ENCODE data around the gene ABHD6.

Gene ABHD6

GRCh38 chr3:58246148-58247047 lies 8.8 kb downstream of the ABHD6 start:
- Histone ChIP-seq H3K27ac (replicated peaks) (no peak overlapping the region), H3K27me3 (ENCODE audit: insufficient read depth, poor library complexity, severe bottlenecking) (peaks cover 2% of the 10 kb centered on the region), H3K4me3 (replicated peaks; ENCODE audit: insufficient read depth, low read length) (no peak overlapping the region)
- no peak for TF ChIP-seq CTCF (IDR thresholded peaks at IDR 0.05; ENCODE audit: insufficient read depth, low read length)
- TF ChIP-seq SPI1 (IDR thresholded peaks at IDR 0.05; ENCODE audit: borderline replicate concordance, low read depth), result no peak
- TF ChIP-seq POLR2AphosphoS5 (IDR thresholded peaks at IDR 0.05; ENCODE audit: low read depth), result no peak
- TF ChIP-seq REST (IDR thresholded peaks at IDR 0.05; ENCODE audit: insufficient replicate concordance, low read depth), result no peak
- no peak for TF ChIP-seq GABPA (IDR thresholded peaks at IDR 0.05; ENCODE audit: low read depth)
- no peak for DNase-seq (ENCODE audit: low read depth in 1 of 2, low spot score in 1 of 2)

- no peak for DNase-seq (ENCODE audit: low read depth in 1 of 2, low spot score in 1 of 2)
- Histone ChIP-seq H3K27me3 (ENCODE audit: insufficient read depth, poor library complexity, severe bottlenecking) (peaks cover 2% of the 10 kb centered on the region), H3K4me3 (replicated peaks; ENCODE audit: insufficient read depth, low read length) (no peak overlapping the region), H3K27ac (replicated peaks) (no peak overlapping the region)
- no peak for TF ChIP-seq REST (IDR thresholded peaks at IDR 0.05; ENCODE audit: insufficient replicate concordance, low read depth)
- no peak for TF ChIP-seq CTCF (IDR thresholded peaks at IDR 0.05; ENCODE audit: insufficient read depth, low read length)
- TF ChIP-seq POLR2AphosphoS5 (IDR thresholded peaks at IDR 0.05; ENCODE audit: low read depth), result no peak
- no peak for TF ChIP-seq GABPA (IDR thresholded peaks at IDR 0.05; ENCODE audit: low read depth)
- TF ChIP-seq SPI1 (IDR thresholded peaks at IDR 0.05; ENCODE audit: borderline replicate concordance, low read depth), result no peak
These were observed 11.9 kb downstream of the ABHD6 start for GRCh38 chr3:58249358-58250092.

- Histone ChIP-seq H3K27me3 (ENCODE audit: insufficient read depth, poor library complexity, severe bottlenecking) (peaks cover 2% of the 10 kb centered on the region), H3K4me3 (replicated peaks; ENCODE audit: insufficient read depth, low read length) (no peak overlapping the region), H3K27ac (replicated peaks) (no peak overlapping the region)
- no peak for TF ChIP-seq POLR2AphosphoS5 (IDR thresholded peaks at IDR 0.05; ENCODE audit: low read depth)
- TF ChIP-seq SPI1 (IDR thresholded peaks at IDR 0.05; ENCODE audit: borderline replicate concordance, low read depth), result no peak
- TF ChIP-seq CTCF (IDR thresholded peaks at IDR 0.05; ENCODE audit: insufficient read depth, low read length), result no peak
- TF ChIP-seq GABPA (IDR thresholded peaks at IDR 0.05; ENCODE audit: low read depth), result no peak
- no peak for TF ChIP-seq REST (IDR thresholded peaks at IDR 0.05; ENCODE audit: insufficient replicate concordance, low read depth)
- no peak for DNase-seq (ENCODE audit: low read depth in 1 of 2, low spot score in 1 of 2)
These were observed 12.6 kb downstream of the ABHD6 start for GRCh38 chr3:58250093-58250707.
